HG02571 (cell line): ENCODE measurements around the gene BCAS3.
"Not testable (repeated sequence)": the region's sequence is repeated elsewhere in the genome, so short reads cannot be mapped to it uniquely, and the experiment has no call there.

Experiments used
- ATAC-seq: cut with Tn5 transposase; IDR thresholded peaks from one replicate; pipeline ENCODE4 v1.9.1; 2021; ENCODE audit warnings: mild to moderate bottlenecking, moderate library complexity; ENCODE audit not compliant: unreplicated experiment

The BCAS3 gene

GRCh38 chr17:61427567-61427966, 749.9 kb downstream of the BCAS3 start:
- ATAC-seq, result no peak

- ATAC-seq, result no peak
Measured at GRCh38 chr17:61429274-61429673, 751.6 kb downstream of the BCAS3 start.

- not testable (repeated sequence) for ATAC-seq
Measured at GRCh38 chr17:61429831-61430230, 752.2 kb downstream of the BCAS3 start.

GRCh38 chr17:61431594-61432311, 754.1 kb downstream of the BCAS3 start:
- ATAC-seq, result no peak

- ATAC-seq, result no peak
Measured at GRCh38 chr17:61436273-61436672, 758.6 kb downstream of the BCAS3 start.

GRCh38 chr17:61436995-61437704, 759.5 kb downstream of the BCAS3 start:
- no peak for ATAC-seq

- no peak for ATAC-seq
Measured at GRCh38 chr17:61440697-61441096, 763.0 kb downstream of the BCAS3 start.

GRCh38 chr17:61441507-61441906, 763.9 kb downstream of the BCAS3 start:
- not testable (repeated sequence) for ATAC-seq

- no peak for ATAC-seq
Measured at GRCh38 chr17:61442136-61442775, 764.6 kb downstream of the BCAS3 start.
